ENCODE measurements around the gene ROPN1L. TPM values are rescaled to one million over a fixed set of nuclear protein-coding genes. Genes with fewer than 3 reads are reported as not detected.

Gene ROPN1L
- total RNA-seq, 1 donor from 2014 or later, result 0.77 TPM

- peaks cover 3% of the 10 kb centered on the region for H3K36me3 Mint-ChIP-seq (ENCODE audit: low read depth, unreplicated experiment)
- H2AFZ ChIP-seq (ENCODE audit: low read depth, low read length), result no peak overlapping the region
- peaks cover 40% of the 10 kb centered on the region for H3K4me1 Mint-ChIP-seq (ENCODE audit: low read depth, unreplicated experiment)
- H3K4me1 ChIP-seq (ENCODE audit: insufficient read depth, low read length), result peaks cover 46% of the 10 kb centered on the region
- H3K27me3 ChIP-seq (ENCODE audit: insufficient read depth, low read length), result no peaks in the 10 kb centered on the region
- no peak for DNase-seq (ENCODE audit: low read depth)
- no peaks in the 10 kb centered on the region for H3K27me3 Mint-ChIP-seq (ENCODE audit: low read depth, unreplicated experiment)
- no peaks in the 10 kb centered on the region for H3K79me2 ChIP-seq (ENCODE audit: insufficient read depth, low read length)
- no peak for TF ChIP-seq CTCF (IDR thresholded peaks at IDR 0.05; ENCODE audit: insufficient read depth, low read depth, low read length)
- no peak for TF ChIP-seq EZH2 (IDR thresholded peaks at IDR 0.05; ENCODE audit: insufficient read depth, low read length)
- no peaks in the 10 kb centered on the region for H4K20me1 ChIP-seq (ENCODE audit: insufficient read depth, low read length)
- H3K27ac Mint-ChIP-seq (ENCODE audit: unreplicated experiment), result no peak overlapping the region
- H3K9me3 Mint-ChIP-seq (ENCODE audit: unreplicated experiment), result peaks cover 3% of the 10 kb centered on the region
- no peak overlapping the region for H3K4me3 Mint-ChIP-seq (ENCODE audit: unreplicated experiment)
- H3K4me3 ChIP-seq (ENCODE audit: insufficient read depth, low read depth, low read length), result no peak overlapping the region
- no peak overlapping the region for H3K9ac ChIP-seq (ENCODE audit: low read length)
- H3K36me3 ChIP-seq (ENCODE audit: insufficient read depth, low read length), result no peaks in the 10 kb centered on the region
- FAIRE-seq, result no peak
- H3K4me2 ChIP-seq (ENCODE audit: low read length), result no peak overlapping the region
- no peaks in the 10 kb centered on the region for H3K9me3 ChIP-seq (ENCODE audit: insufficient read depth, low read depth, low read length)
- H3K27ac ChIP-seq (ENCODE audit: low read depth, low read length), result no peak overlapping the region
These were observed 34.4 kb downstream of the ROPN1L start for GRCh38 chr5:10475931-10476676.

GRCh38 chr5:10476878-10477277 lies 35.2 kb downstream of the ROPN1L start:
- Histone ChIP-seq H3K27ac (ENCODE audit: low read depth, low read length) (no peak overlapping the region), H4K20me1 (ENCODE audit: insufficient read depth, low read length) (no peaks in the 10 kb centered on the region), H3K27me3 (ENCODE audit: insufficient read depth, low read length) (no peaks in the 10 kb centered on the region), H3K9me3 (ENCODE audit: insufficient read depth, low read depth, low read length) (no peaks in the 10 kb centered on the region), H3K9ac (ENCODE audit: low read length) (no peak overlapping the region), H3K4me3 (ENCODE audit: insufficient read depth, low read depth, low read length) (no peak overlapping the region), H3K4me1 (ENCODE audit: insufficient read depth, low read length) (peaks cover 41% of the 10 kb centered on the region), H3K4me2 (ENCODE audit: low read length) (no peak overlapping the region), H3K79me2 (ENCODE audit: insufficient read depth, low read length) (no peaks in the 10 kb centered on the region), H2AFZ (ENCODE audit: low read depth, low read length) (no peak overlapping the region), H3K36me3 (ENCODE audit: insufficient read depth, low read length) (no peaks in the 10 kb centered on the region)
- DNase-seq (ENCODE audit: low read depth) (no peak), FAIRE-seq (no peak)
- H3K9me3 Mint-ChIP-seq (ENCODE audit: unreplicated experiment), result peaks cover 3% of the 10 kb centered on the region
- H3K4me3 Mint-ChIP-seq (ENCODE audit: unreplicated experiment), result no peak overlapping the region
- H3K27ac Mint-ChIP-seq (ENCODE audit: unreplicated experiment), result no peak overlapping the region
- TF ChIP-seq EZH2 (IDR thresholded peaks at IDR 0.05; ENCODE audit: insufficient read depth, low read length) (no peak), CTCF (IDR thresholded peaks at IDR 0.05; ENCODE audit: insufficient read depth, low read depth, low read length) (no peak)
- no peaks in the 10 kb centered on the region for H3K36me3 Mint-ChIP-seq (ENCODE audit: low read depth, unreplicated experiment)
- H3K27me3 Mint-ChIP-seq (ENCODE audit: low read depth, unreplicated experiment), result no peaks in the 10 kb centered on the region
- peaks cover 34% of the 10 kb centered on the region for H3K4me1 Mint-ChIP-seq (ENCODE audit: low read depth, unreplicated experiment)

GRCh38 chr5:10477943-10478342 lies 36.3 kb downstream of the ROPN1L start:
- Mint-ChIP-seq H3K27me3 (ENCODE audit: low read depth, unreplicated experiment) (peaks cover 1% of the 10 kb centered on the region), H3K9me3 (ENCODE audit: unreplicated experiment) (peaks cover 3% of the 10 kb centered on the region), H3K27ac (ENCODE audit: unreplicated experiment) (peak overlapping the region; percentile 19), H3K4me3 (ENCODE audit: unreplicated experiment) (no peak overlapping the region), H3K4me1 (ENCODE audit: low read depth, unreplicated experiment) (peaks cover 32% of the 10 kb centered on the region), H3K36me3 (ENCODE audit: low read depth, unreplicated experiment) (peaks cover under 1% of the 10 kb centered on the region)
- Histone ChIP-seq H3K4me3 (ENCODE audit: insufficient read depth, low read depth, low read length) (no peak overlapping the region), H3K4me1 (ENCODE audit: insufficient read depth, low read length) (peaks cover 37% of the 10 kb centered on the region), H3K79me2 (ENCODE audit: insufficient read depth, low read length) (no peaks in the 10 kb centered on the region), H4K20me1 (ENCODE audit: insufficient read depth, low read length) (no peaks in the 10 kb centered on the region), H3K27me3 (ENCODE audit: insufficient read depth, low read length) (no peaks in the 10 kb centered on the region), H3K27ac (ENCODE audit: low read depth, low read length) (no peak overlapping the region), H3K4me2 (ENCODE audit: low read length) (peak overlapping the region; percentile 75), H3K9me3 (ENCODE audit: insufficient read depth, low read depth, low read length) (no peaks in the 10 kb centered on the region), H3K9ac (ENCODE audit: low read length) (no peak overlapping the region), H2AFZ (ENCODE audit: low read depth, low read length) (no peak overlapping the region), H3K36me3 (ENCODE audit: insufficient read depth, low read length) (no peaks in the 10 kb centered on the region)
- no peak for DNase-seq (ENCODE audit: low read depth)
- TF ChIP-seq CTCF (IDR thresholded peaks at IDR 0.05; ENCODE audit: insufficient read depth, low read depth, low read length) (no peak), EZH2 (IDR thresholded peaks at IDR 0.05; ENCODE audit: insufficient read depth, low read length) (no peak)
- FAIRE-seq, result no peak
